ENCODE results near the gene INPP5J. TPM values are rescaled to one million over a fixed set of nuclear protein-coding genes. Genes with fewer than 3 reads are reported as not detected.

Gene INPP5J
- polyA plus RNA-seq, 1 donor (not counting 4 experiments of a cell fraction or from before 2014, with no cell fraction given), result 0.22 TPM

DNA sequence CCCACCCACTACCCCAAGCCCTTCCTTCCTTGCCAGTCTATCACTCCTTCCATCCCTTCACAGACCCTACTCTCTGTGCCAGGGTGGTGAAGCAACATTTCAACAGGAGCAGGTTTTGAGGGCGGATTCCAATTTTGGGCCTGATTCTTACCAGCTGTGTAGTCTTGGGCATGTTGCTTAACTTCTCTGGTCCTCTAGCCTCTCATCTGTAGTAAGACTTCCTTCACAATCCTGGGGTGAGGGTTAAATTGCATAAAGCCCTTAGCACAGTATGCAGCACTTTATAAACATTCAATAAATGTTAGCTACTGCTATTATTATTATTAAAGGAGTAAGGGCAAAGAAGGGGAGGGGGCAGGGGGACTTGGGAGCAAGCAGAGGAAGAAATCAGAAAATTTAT lies 32.2 kb downstream of the INPP5J start:
- Histone ChIP-seq H3K4me1 (ENCODE audit: control insufficient read depth, extremely low read depth, insufficient read depth, low read length) (peaks cover 9% of the 10 kb centered on the region), H4K20me1 (ENCODE audit: control insufficient read depth, extremely low read depth, insufficient read depth, low read length) (no peaks in the 10 kb centered on the region), H3K4me2 (ENCODE audit: control insufficient read depth, extremely low read depth, insufficient read depth, low read depth, low read length) (no peak overlapping the region), H3K27ac (ENCODE audit: control insufficient read depth, insufficient read depth, low read length) (no peak overlapping the region), H3K27me3 (ENCODE audit: control insufficient read depth, extremely low read depth, insufficient read depth, low read length) (no peaks in the 10 kb centered on the region), H2AFZ (ENCODE audit: control insufficient read depth, low read length) (no peak overlapping the region), H3K9me3 (ENCODE audit: control insufficient read depth, low read depth, low read length) (no peaks in the 10 kb centered on the region), H3K4me3 (ENCODE audit: control insufficient read depth in 2 of 3, extremely low read depth in 1 of 3, insufficient read depth in 2 of 3, low read depth in 1 of 3, low read length in 3 of 3) (no peak overlapping the region), H3K79me2 (ENCODE audit: control insufficient read depth, insufficient read depth, low read length) (no peaks in the 10 kb centered on the region), H3K36me3 (ENCODE audit: control insufficient read depth in 2 of 2, extremely low read depth in 1 of 2, insufficient read depth in 2 of 2, low read length in 2 of 2) (no peaks in the 10 kb centered on the region), H3K9ac (ENCODE audit: control insufficient read depth, extremely low read depth, insufficient read depth, low read length) (no peak overlapping the region), H3K9me1 (ENCODE audit: control insufficient read depth, extremely low read depth, insufficient read depth, low read length) (no peaks in the 10 kb centered on the region)
- FAIRE-seq (no peak), DNase-seq (ENCODE audit: low read depth, low spot score) (no peak)
- dilution Hi-C loops (cut with MboI; ENCODE audit: extremely low pct_ligation_motif_present, low sequenced_read_pairs), result no loop called here
- TF ChIP-seq, protein P1, sequence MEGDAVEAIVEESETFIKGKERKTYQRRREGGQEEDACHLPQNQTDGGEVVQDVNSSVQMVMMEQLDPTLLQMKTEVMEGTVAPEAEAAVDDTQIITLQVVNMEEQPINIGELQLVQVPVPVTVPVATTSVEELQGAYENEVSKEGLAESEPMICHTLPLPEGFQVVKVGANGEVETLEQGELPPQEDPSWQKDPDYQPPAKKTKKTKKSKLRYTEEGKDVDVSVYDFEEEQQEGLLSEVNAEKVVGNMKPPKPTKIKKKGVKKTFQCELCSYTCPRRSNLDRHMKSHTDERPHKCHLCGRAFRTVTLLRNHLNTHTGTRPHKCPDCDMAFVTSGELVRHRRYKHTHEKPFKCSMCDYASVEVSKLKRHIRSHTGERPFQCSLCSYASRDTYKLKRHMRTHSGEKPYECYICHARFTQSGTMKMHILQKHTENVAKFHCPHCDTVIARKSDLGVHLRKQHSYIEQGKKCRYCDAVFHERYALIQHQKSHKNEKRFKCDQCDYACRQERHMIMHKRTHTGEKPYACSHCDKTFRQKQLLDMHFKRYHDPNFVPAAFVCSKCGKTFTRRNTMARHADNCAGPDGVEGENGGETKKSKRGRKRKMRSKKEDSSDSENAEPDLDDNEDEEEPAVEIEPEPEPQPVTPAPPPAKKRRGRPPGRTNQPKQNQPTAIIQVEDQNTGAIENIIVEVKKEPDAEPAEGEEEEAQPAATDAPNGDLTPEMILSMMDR (optimal IDR thresholded peaks at IDR 0.05 in 1 of 3, IDR thresholded peaks at IDR 0.05 in 1 of 3, conservative IDR thresholded peaks at IDR 0.05 in 1 of 3; ENCODE audit: extremely low read depth in 1 of 3, insufficient read depth in 2 of 3, low read length in 3 of 3), result no peak
- TF ChIP-seq EZH2 (IDR thresholded peaks at IDR 0.05; ENCODE audit: low read length), result no peak

- Histone ChIP-seq H3K9ac (ENCODE audit: control insufficient read depth, extremely low read depth, insufficient read depth, low read length) (no peak overlapping the region), H3K27ac (ENCODE audit: control insufficient read depth, insufficient read depth, low read length) (no peak overlapping the region), H3K4me2 (ENCODE audit: control insufficient read depth, extremely low read depth, insufficient read depth, low read depth, low read length) (no peak overlapping the region), H3K4me1 (ENCODE audit: control insufficient read depth, extremely low read depth, insufficient read depth, low read length) (peaks cover 9% of the 10 kb centered on the region), H4K20me1 (ENCODE audit: control insufficient read depth, extremely low read depth, insufficient read depth, low read length) (no peaks in the 10 kb centered on the region), H3K36me3 (ENCODE audit: control insufficient read depth in 2 of 2, extremely low read depth in 1 of 2, insufficient read depth in 2 of 2, low read length in 2 of 2) (no peaks in the 10 kb centered on the region), H3K27me3 (ENCODE audit: control insufficient read depth, extremely low read depth, insufficient read depth, low read length) (no peaks in the 10 kb centered on the region), H3K9me3 (ENCODE audit: control insufficient read depth, low read depth, low read length) (no peaks in the 10 kb centered on the region), H3K79me2 (ENCODE audit: control insufficient read depth, insufficient read depth, low read length) (peaks cover 3% of the 10 kb centered on the region), H3K4me3 (ENCODE audit: control insufficient read depth in 2 of 3, extremely low read depth in 1 of 3, insufficient read depth in 2 of 3, low read depth in 1 of 3, low read length in 3 of 3) (no peak overlapping the region), H2AFZ (ENCODE audit: control insufficient read depth, low read length) (peak overlapping the region; percentile 42), H3K9me1 (ENCODE audit: control insufficient read depth, extremely low read depth, insufficient read depth, low read length) (no peaks in the 10 kb centered on the region)
- FAIRE-seq (peak; percentile 36), DNase-seq (ENCODE audit: low read depth, low spot score) (no peak)
- no peak for TF ChIP-seq EZH2 (IDR thresholded peaks at IDR 0.05; ENCODE audit: low read length)
- TF ChIP-seq, protein P1 (optimal IDR thresholded peaks at IDR 0.05 in 1 of 3, IDR thresholded peaks at IDR 0.05 in 1 of 3, conservative IDR thresholded peaks at IDR 0.05 in 1 of 3; ENCODE audit: extremely low read depth in 1 of 3, insufficient read depth in 2 of 3, low read length in 3 of 3), result no peak
- dilution Hi-C loops (cut with MboI; ENCODE audit: extremely low pct_ligation_motif_present, low sequenced_read_pairs), result no loop called here
Measured at GRCh38 chr22:31155422-31155821, 32.7 kb downstream of the INPP5J start.

Measured in keratinocyte (primary cell).